IMR-90 (cell line): ENCODE data around the gene AP2B1. TPM values are rescaled to one million over a fixed set of nuclear protein-coding genes. Genes with fewer than 3 reads are reported as not detected.

ENCODE experiments used
- ATAC-seq: fragments of 200-7000 bp; cut with Tn5 transposase; 2 replicates; pipeline ENCODE4 v1.9.1; 2020; ENCODE audit warnings: low read depth, mild to moderate bottlenecking, moderate library complexity
- BruUV-seq: library from RNA; stranded (reverse); fragments of 400-500 nt; replicated peaks from 2 replicates; lab custom pipeline; 2021; lab: Mats Ljungman, UMichigan
- CTCF ChIA-PET: fragments of 300-600 bp; formaldehyde crosslinking; extraction: SDS; loops from one replicate; lab custom pipeline; 2021; ENCODE audit warnings: antibody characterized with exemption; lab: Yijun Ruan, JAX
- POLR2A ChIA-PET: fragments of 300-600 bp; sonication (Branson Sonifier 250); formaldehyde crosslinking; loops from one replicate; lab custom pipeline; 2022; ENCODE audit warnings: antibody characterized with exemption; ENCODE audit not compliant: unreplicated experiment; lab: Charles Lee
- DNase-seq: peaks from one replicate; pipeline ENCODE4 v3.0.0; 2013
- H2AFZ ChIP-seq: replicated peaks from 2 replicates; pipeline ENCODE3; 2013; ENCODE audit warnings: low read length, mild to moderate bottlenecking; ENCODE audit not compliant: poor library complexity
- H2AK5ac ChIP-seq: 2 replicates; pipeline ENCODE4 v1.6.1; 2013; ENCODE audit warnings: low read depth, low read length, inconsistent platforms
- H2AK9ac ChIP-seq: replicated peaks from 2 replicates; pipeline ENCODE3; 2013; ENCODE audit warnings: mild to moderate bottlenecking, low read depth, low read length, moderate library complexity; ENCODE audit not compliant: poor library complexity
- H2BK120ac ChIP-seq: 2 replicates; pipeline ENCODE4 v1.6.1; 2013; ENCODE audit warnings: low read depth, low read length, inconsistent platforms
- H2BK15ac ChIP-seq: 3 replicates; pipeline ENCODE4 v1.6.1; 2013; ENCODE audit warnings: low read depth, low read length, inconsistent platforms
- H2BK20ac ChIP-seq: 2 replicates; pipeline ENCODE4 v1.6.1; 2013; ENCODE audit warnings: low read depth, mild to moderate bottlenecking, inconsistent platforms, low read length, moderate library complexity
- H2BK5ac ChIP-seq: 2 replicates; pipeline ENCODE4 v1.6.1; 2013; ENCODE audit warnings: mild to moderate bottlenecking, low read depth, low read length, inconsistent platforms; ENCODE audit not compliant: poor library complexity, severe bottlenecking
- H3K14ac ChIP-seq: replicated peaks from 2 replicates; pipeline ENCODE4 v1.6.1; 2013; ENCODE audit warnings: low read depth, low read length, inconsistent platforms
- H3K18ac ChIP-seq: 2 replicates; pipeline ENCODE4 v1.6.1; 2013; ENCODE audit warnings: low read depth, low read length, control low read depth
- H3K23ac ChIP-seq: 2 replicates; pipeline ENCODE4 v1.6.1; 2013; ENCODE audit warnings: low read depth, low read length, inconsistent platforms
- H3K27ac ChIP-seq: 2 replicates; pipeline ENCODE4 v1.5.1; 2013; ENCODE audit warnings: mild to moderate bottlenecking, control low read depth, low read length; ENCODE audit not compliant: insufficient read depth
- H3K27me3 ChIP-seq: 2 replicates; pipeline ENCODE4 v1.6.1; 2013; ENCODE audit warnings: low read length; ENCODE audit not compliant: control insufficient read depth, insufficient read depth
- H3K36me3 ChIP-seq: 2 replicates; pipeline ENCODE4 v1.6.1; 2013; ENCODE audit warnings: low read length, mixed read lengths; ENCODE audit not compliant: control insufficient read depth, insufficient read depth
- H3K4ac ChIP-seq: 2 replicates; pipeline ENCODE4 v1.6.1; 2013; ENCODE audit warnings: low read depth, low read length, inconsistent platforms
- H3K4me1 ChIP-seq: 2 replicates; pipeline ENCODE4 v1.6.1; 2013; ENCODE audit warnings: low read length, mixed read lengths; ENCODE audit not compliant: control insufficient read depth, insufficient read depth
- H3K4me2 ChIP-seq: 2 replicates; pipeline ENCODE4 v1.6.1; 2013; ENCODE audit warnings: low read depth, mild to moderate bottlenecking, control low read depth, low read length, moderate library complexity
- H3K4me3 ChIP-seq: 2 replicates; pipeline ENCODE4 v1.5.1; 2013; ENCODE audit warnings: low read depth, mild to moderate bottlenecking, control low read depth, low read length, moderate library complexity; ENCODE audit not compliant: insufficient read depth
- H3K56ac ChIP-seq: 2 replicates; pipeline ENCODE4 v1.6.1; 2013; ENCODE audit warnings: low read length, inconsistent platforms; ENCODE audit not compliant: insufficient read depth; ENCODE audit errors: extremely low read depth
- H3K79me1 ChIP-seq, 2 experiments: 2 replicates each; pipeline ENCODE4 v1.6.1; 2013; ENCODE audit warnings: low read length in 2 of 2, inconsistent platforms in 1 of 2, low read depth in 1 of 2
- H3K9ac ChIP-seq: 2 replicates; pipeline ENCODE4 v1.6.1; 2013; ENCODE audit warnings: low read depth, low read length, control low read depth
- H3K9me1 ChIP-seq: 2 replicates; pipeline ENCODE4 v1.6.1; 2013; ENCODE audit warnings: low read length, inconsistent platforms; ENCODE audit not compliant: insufficient read depth
- H3K9me3 ChIP-seq: 2 replicates; pipeline ENCODE4 v1.6.1; 2013; ENCODE audit warnings: low read length; ENCODE audit not compliant: control insufficient read depth, insufficient read depth
- H4K20me1 ChIP-seq: 2 replicates; pipeline ENCODE4 v1.6.1; 2013; ENCODE audit warnings: low read length, inconsistent platforms; ENCODE audit not compliant: insufficient read depth
- H4K5ac ChIP-seq: 2 replicates; pipeline ENCODE4 v1.6.1; 2013; ENCODE audit warnings: mild to moderate bottlenecking, low read depth, low read length, control low read depth
- H4K8ac ChIP-seq, 2 experiments: 2 replicates each; pipeline ENCODE4 v1.6.1; 2013; ENCODE audit warnings: low read depth in 2 of 2, low read length in 2 of 2, control low read depth in 1 of 2, inconsistent platforms in 1 of 2
- H4K91ac ChIP-seq: 2 replicates; pipeline ENCODE4 v1.6.1; 2013; ENCODE audit warnings: low read depth, low read length, inconsistent platforms; ENCODE audit not compliant: insufficient read depth
- USF2 ChIP-seq: fragments of 150-350 bp; IDR thresholded peaks from 2 replicates; pipeline ENCODE4 v1.6.1; 2017; ENCODE audit warnings: mild to moderate bottlenecking, antibody characterized with exemption, low read length, low read depth
- WGBS, 2 experiments: methylation state at CpG; one replicate each; pipeline versions ENCODE4 v1.1.5 to v1.1.7; 2013; ENCODE audit warnings: missing lambda C conversion rate in 2 of 2; ENCODE audit not compliant: insufficient read length in 1 of 2; ENCODE audit errors: extremely low coverage in 2 of 2; 5-methylcytosine and 5-hydroxymethylcytosine counted together
- dilution Hi-C: fragments of 300-500 bp; cut with HindIII; formaldehyde crosslinking; loops from one replicate; pipeline ENCODE4 v1.14.3; 2018; ENCODE audit warnings: low sequenced_read_pairs; ENCODE audit not compliant: unreplicated experiment
- in situ Hi-C: fragments of 300-500 bp; cut with MboI; formaldehyde crosslinking; loops from 3 replicates; pipeline ENCODE4 v1.14.3; 2019; ENCODE audit warnings: low sequenced_read_pairs, inconsistent platforms, mixed read lengths
- intact Hi-C: fragments of 100-400 bp; cut with micrococcal nuclease; formaldehyde crosslinking; loops from 2 replicates; pipeline ENCODE4 v1.10.0; 2022
- polyA plus RNA-seq, 3 experiments: library from polyadenylated mRNA; depleted of rRNA; stranded (reverse); fragments of >200 nt; gene quantifications; 2 replicates each; pipeline ENCODE4 v1.2.3, GENCODE V29; 2012; ENCODE audit warnings: low replicate concordance in 1 of 3
- total RNA-seq: library from RNA; depleted of rRNA; stranded (reverse); fragments of >200 nt; gene quantifications from 2 replicates; pipeline ENCODE4 v1.2.3, GENCODE V29; 2012

Gene AP2B1
- total and polyA plus RNA-seq, 2 of the 4 experiments (the other 2 are of a cell fraction): 102 to 125 TPM

- Histone ChIP-seq H3K4me2 (peak overlapping the region; percentile 33), H2BK5ac (no peak overlapping the region), H4K20me1 (no peaks in the 10 kb centered on the region), H3K4ac (no peak overlapping the region), H3K9me1 (no peaks in the 10 kb centered on the region), H3K27me3 (peaks cover 50% of the 10 kb centered on the region), H3K79me1 (no peaks in the 10 kb centered on the region), H3K9me3 (no peaks in the 10 kb centered on the region), H2BK15ac (no peak overlapping the region), H4K5ac (no peak overlapping the region), H3K36me3 (no peaks in the 10 kb centered on the region), H2BK120ac (no peak overlapping the region), H3K56ac (no peak overlapping the region), H2AK9ac (peak overlapping the region; percentile 33), H2AFZ (peak overlapping the region; percentile 76), H3K14ac (no peak overlapping the region), H4K91ac (no peak overlapping the region), H3K4me1 (peaks cover 8% of the 10 kb centered on the region; the same call in 1 of the 2 replicates), H4K8ac (no peak overlapping the region; a peak in 1 of 4 replicates), H3K18ac (no peak overlapping the region), H3K4me3 (peak overlapping the region; percentile 8; the same call in 1 of the 2 replicates), H3K27ac (no peak overlapping the region), H2BK20ac (no peak overlapping the region), H3K9ac (peak overlapping the region; percentile 33; the same call in 1 of the 2 replicates), H3K23ac (no peak overlapping the region), H2AK5ac (no peak overlapping the region)
- ChIA-PET CTCF (interaction anchor here (1.0 to 1.8 kb wide), 3 partner anchors 14 to 216 kb away, joined by 3 to 7 read pairs (median 4); no protein-coding TSS in a partner anchor), POLR2A (interaction anchor here (0.5 kb wide), 1 partner anchor 182 kb away, joined by 4 read pairs; no protein-coding TSS in a partner anchor)
- ATAC-seq (peak; percentile 49), DNase-seq (peak; percentile 20)
- dilution Hi-C loops (no loop called here), in situ Hi-C loops (loop anchor here (25.0 kb wide), 1 partner anchor 387 kb away; the partner anchor contains the start of gene SLFN11), intact Hi-C loops (loop anchor here (10.0 kb wide), 2 partner anchors 315 to 505 kb away; partner anchors contain the start of genes SLFN12 and SLFN5)
- TF ChIP-seq USF2: no peak
- BruUV-seq: no TSS peak
- 10% methylated on average over 10 of the region's 35 CpGs; no CpG with 5 or more reads in 1 of the 2 experiments for WGBS, 2 experiments
Measured at GRCh38 chr17:35749560-35750412, 162.7 kb downstream of the AP2B1 start.
